Heart left ventricle (tissue), 16 donors: ENCODE results near the gene RPS6KA2. TPM values are rescaled to one million over a fixed set of nuclear protein-coding genes. Genes with fewer than 3 reads are reported as not detected.

ENCODE experiments used
- ATAC-seq, 4 donors: fragments of 200-7000 bp; cut with Tn5 transposase; one replicate each; pipeline ENCODE4 v1.9.1; 2020 to 2022; ENCODE audit warnings: moderate library complexity in 4 of 4, mild to moderate bottlenecking in 3 of 4, moderate number of reproducible peaks in 1 of 4
- DNase-seq, 5 donors: peaks; one replicate each; pipeline ENCODE4 v3.0.0-alpha.2; 2020
- H3K27ac ChIP-seq, 12 donors: fragments of 200-600 bp; sonication (generic) in 4 of 12; one replicate each; pipeline versions ENCODE4 v1.5.0 to v1.8.0; 2016 to 2022; ENCODE audit warnings: mild to moderate bottlenecking in 2 of 12
- H3K27me3 ChIP-seq, 9 donors: fragments of 200-600 bp; sonication (generic) in 2 of 9; one replicate each; pipeline versions ENCODE4 v1.5.1 to v1.8.0; 2016 to 2022; ENCODE audit warnings: mild to moderate bottlenecking in 3 of 9
- H3K36me3 ChIP-seq, 9 donors: fragments of 200-600 bp; sonication (generic) in 2 of 9; one replicate each; pipeline versions ENCODE4 v1.5.0 to v1.8.0; 2018 to 2022; ENCODE audit warnings: mild to moderate bottlenecking in 2 of 9
- H3K4me1 ChIP-seq, 12 donors: fragments of 200-600 bp; sonication (generic) in 4 of 12; one replicate each; pipeline versions ENCODE4 v1.5.0 to v1.8.0; 2016 to 2022; ENCODE audit warnings: mild to moderate bottlenecking in 3 of 12
- H3K4me3 ChIP-seq, 12 donors: fragments of 200-600 bp; sonication (generic) in 4 of 12; one replicate each; pipeline versions ENCODE4 v1.5.0 to v1.8.0; 2017 to 2022; ENCODE audit warnings: mild to moderate bottlenecking in 9 of 12, moderate library complexity in 4 of 12
- H3K9me3 ChIP-seq, 12 donors: fragments of 200-600 bp; sonication (generic) in 4 of 12; one replicate each; pipeline versions ENCODE4 v1.5.0 to v1.8.0; 2016 to 2022; ENCODE audit warnings: mild to moderate bottlenecking in 1 of 12
- POLR2A ChIP-seq, 2 donors: fragments of 450-650 bp; IDR thresholded peaks; one replicate each; pipeline ENCODE4 v1.6.1; 2017; ENCODE audit warnings: antibody characterized with exemption in 2 of 2, mild to moderate bottlenecking in 2 of 2, moderate library complexity in 2 of 2
- WGBS, 4 donors: extraction: QIAGEN DNeasy Blood & Tissue Kit in 2 of 4; methylation state at CpG; one replicate each; pipeline versions ENCODE4 v1.1.5 to v1.1.7; 2013 to 2018; 5-methylcytosine and 5-hydroxymethylcytosine counted together
- intact Hi-C, 10 donors: fragments of 100-400 bp; cut with DNase I; formaldehyde crosslinking; loops; one replicate each; pipeline versions ENCODE4 v1.11.1 to v1.14.2; 2022
- polyA plus RNA-seq, 2 donors: library from polyadenylated mRNA; stranded (reverse); fragments of 200-250 nt; gene quantifications; one replicate each; pipeline ENCODE4 v1.2.3, GENCODE V29; 2013
- total RNA-seq, 9 donors: library from RNA; depleted of rRNA in 2 of 9; stranded (reverse); fragments of >200 nt in 2 of 9; fragmentation: NEBNext Ultra II Directional in 3 of 9; extraction: Animal tissue kit (Norgen Biotek cat#: 25700) in 3 of 9; gene quantifications; one replicate each; pipeline versions ENCODE4 v1.1.0 to v1.2.4, GENCODE V29; 2016 to 2023
- TF ChIP-seq, protein P1 (sequence below), 12 donors: fragments of 200-600 bp; sonication (generic) in 4 of 12; IDR thresholded peaks; one replicate each; pipeline versions ENCODE4 v1.5.0 to v1.8.0; 2018 to 2022; ENCODE audit warnings: antibody characterized with exemption in 12 of 12, mild to moderate bottlenecking in 5 of 12
- donor health status: ischemic (EF 13 %, LVEDD 7.1; RV severe dilation, severe dysfunction).
- donor health status: healthy with polysubstance abuse.
- donor health status: DM: no; HTN: yes; CAD: no.
- donor health status: DM: no; HTN: no; CAD: no.
- donor health status: ischemic (EF 25% LVEDD 6.9; RV normal size, moderate dysfunction).
- donor health status: ischemic (EF 25% LVEDD 5.7; RV mildly dilated, moderate dysfunction).
- donor health status: healthy.
- donor health status: DM: yes; HTN: yes; CAD: no.
- donor health status: ischemic (EF 35%, LVEDD 5.7; RV mildly dilated, moderate dysfunction).
- donor health status: nonischemic (EF 11% LVEDD 7.7; RV severe dilation, severe dysfunction).
- donor health status: DM: yes; HTN: yes; CAD: no.
- donor health status: PGD.
- donor health status: ischemic (EF 29% LVEDD 5.4; RV normal size, mild dysfunction).
- donor health status: nonischemic (EF 23%, LVEDD 6.1; RV moderate dilation, normal function).

RPS6KA2 gene
- total and polyA plus RNA-seq, 11 donors: 23.0 to 171 (median 91.6) TPM

DNA sequence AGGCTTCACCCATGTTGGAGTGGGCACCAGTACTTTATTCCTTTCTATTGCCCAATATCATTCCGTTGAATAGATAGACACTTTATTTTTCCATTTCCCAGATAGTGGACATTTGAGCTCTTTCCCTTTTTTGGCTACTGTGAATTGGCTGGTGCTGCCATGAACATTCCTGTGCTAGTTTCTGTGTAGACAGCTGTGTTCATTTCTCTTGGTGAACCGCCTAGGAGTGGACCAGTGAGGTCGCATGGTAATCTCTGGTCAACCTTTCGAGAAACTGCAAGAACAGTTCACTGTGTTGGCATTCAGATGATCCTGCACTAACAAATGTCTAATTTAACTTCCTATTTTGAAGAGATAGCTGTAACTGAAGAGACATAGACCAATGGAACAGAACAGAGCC, 99.2 kb downstream of the RPS6KA2 start:
- Histone ChIP-seq H3K4me1 (no peaks in the 10 kb centered on the region), H3K4me3 (no peak overlapping the region), H3K27me3 (no peaks in the 10 kb centered on the region), H3K27ac (no peak overlapping the region), H3K36me3 (peaks cover 0 to 55% (median 37%) of the 10 kb centered on the region in 9 donors), H3K9me3 (no peaks in the 10 kb centered on the region)
- no peak for ATAC-seq
- intact Hi-C loops: no loop called here
- WGBS, 4 donors: 83 to 95% (median 90%) methylated on average over 4 of the region's 4 CpGs
- no peak for TF ChIP-seq POLR2A (IDR thresholded peaks at IDR 0.05)
- TF ChIP-seq, protein P1, sequence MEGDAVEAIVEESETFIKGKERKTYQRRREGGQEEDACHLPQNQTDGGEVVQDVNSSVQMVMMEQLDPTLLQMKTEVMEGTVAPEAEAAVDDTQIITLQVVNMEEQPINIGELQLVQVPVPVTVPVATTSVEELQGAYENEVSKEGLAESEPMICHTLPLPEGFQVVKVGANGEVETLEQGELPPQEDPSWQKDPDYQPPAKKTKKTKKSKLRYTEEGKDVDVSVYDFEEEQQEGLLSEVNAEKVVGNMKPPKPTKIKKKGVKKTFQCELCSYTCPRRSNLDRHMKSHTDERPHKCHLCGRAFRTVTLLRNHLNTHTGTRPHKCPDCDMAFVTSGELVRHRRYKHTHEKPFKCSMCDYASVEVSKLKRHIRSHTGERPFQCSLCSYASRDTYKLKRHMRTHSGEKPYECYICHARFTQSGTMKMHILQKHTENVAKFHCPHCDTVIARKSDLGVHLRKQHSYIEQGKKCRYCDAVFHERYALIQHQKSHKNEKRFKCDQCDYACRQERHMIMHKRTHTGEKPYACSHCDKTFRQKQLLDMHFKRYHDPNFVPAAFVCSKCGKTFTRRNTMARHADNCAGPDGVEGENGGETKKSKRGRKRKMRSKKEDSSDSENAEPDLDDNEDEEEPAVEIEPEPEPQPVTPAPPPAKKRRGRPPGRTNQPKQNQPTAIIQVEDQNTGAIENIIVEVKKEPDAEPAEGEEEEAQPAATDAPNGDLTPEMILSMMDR (IDR thresholded peaks at IDR 0.05): no peak
- DNase-seq: no peak

GRCh38 chr6:166526937-166527336, 100.1 kb downstream of the RPS6KA2 start:
- DNase-seq (no peak), ATAC-seq (peak in 1 of 4 donors; percentile 45)
- Histone ChIP-seq H3K36me3 (peaks cover 0 to 57% (median 30%) of the 10 kb centered on the region in 9 donors), H3K4me1 (no peaks in the 10 kb centered on the region), H3K27ac (no peak overlapping the region), H3K4me3 (no peak overlapping the region), H3K27me3 (no peaks in the 10 kb centered on the region), H3K9me3 (no peaks in the 10 kb centered on the region)
- 69 to 81% (median 72%) methylated on average over 10 of the region's 10 CpGs for WGBS, 4 donors
- intact Hi-C loops: no loop called here
- TF ChIP-seq, protein P1 (IDR thresholded peaks at IDR 0.05): no peak

GRCh38 chr6:166525567-166525966, 101.5 kb downstream of the RPS6KA2 start:
- Histone ChIP-seq H3K36me3 (peaks cover 0 to 47% (median 22%) of the 10 kb centered on the region in 9 donors), H3K27me3 (no peaks in the 10 kb centered on the region), H3K4me1 (no peaks in the 10 kb centered on the region), H3K27ac (no peak overlapping the region), H3K9me3 (no peaks in the 10 kb centered on the region), H3K4me3 (no peak overlapping the region)
- intact Hi-C loops: no loop called here
- WGBS, 4 donors: 88 to 98% (median 92%) methylated on average over 9 of the region's 9 CpGs
- ATAC-seq (no peak), DNase-seq (no peak)
- TF ChIP-seq, protein P1 (IDR thresholded peaks at IDR 0.05): no peak
- TF ChIP-seq POLR2A (IDR thresholded peaks at IDR 0.05): no peak

DNA sequence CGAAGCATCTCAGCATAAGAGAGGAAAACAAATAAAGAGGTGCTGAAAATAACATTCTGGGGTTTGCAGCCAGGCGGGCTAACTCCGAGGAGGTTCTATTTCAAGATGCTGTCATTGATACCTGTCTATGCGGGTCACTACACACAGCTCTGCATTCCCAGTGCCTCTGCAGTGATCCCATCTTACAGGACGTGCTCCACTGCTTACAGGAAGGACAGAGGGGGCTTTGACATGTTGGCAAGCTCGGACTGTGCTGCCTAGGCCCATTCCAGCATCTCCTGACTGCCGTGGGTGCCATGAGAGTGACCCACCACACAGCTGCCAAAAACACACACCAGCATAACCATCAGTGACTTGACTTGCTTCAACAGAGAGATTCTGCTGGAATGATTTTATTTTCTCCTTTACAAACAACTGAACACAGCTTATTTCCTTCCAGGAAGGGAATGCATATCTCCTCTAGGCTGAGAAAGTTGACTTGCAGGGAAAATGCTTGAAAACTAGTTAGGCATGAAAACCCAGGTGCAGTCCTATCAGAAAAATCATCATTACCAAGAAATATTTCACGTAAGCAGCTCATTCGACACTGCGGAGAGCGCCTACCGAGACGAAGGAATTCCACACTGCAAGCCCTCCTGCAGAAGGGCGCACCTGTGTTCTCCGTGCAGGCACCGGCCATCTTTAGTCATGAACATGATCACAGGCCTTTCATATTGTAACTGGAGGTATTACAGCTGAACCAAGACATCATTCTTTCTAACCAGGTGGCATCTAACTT, 103.1 kb downstream of the RPS6KA2 start:
- no peak for ATAC-seq
- WGBS, 4 donors: 83 to 88% (median 86%) methylated on average over 16 of the region's 16 CpGs
- no peak for DNase-seq
- TF ChIP-seq, protein P1 (IDR thresholded peaks at IDR 0.05): no peak
- TF ChIP-seq POLR2A (IDR thresholded peaks at IDR 0.05): no peak
- intact Hi-C loops: no loop called here
- no peak overlapping the region for H3K4me3 ChIP-seq
- H3K27me3 ChIP-seq: no peaks in the 10 kb centered on the region
- H3K9me3 ChIP-seq: no peaks in the 10 kb centered on the region
- no peak overlapping the region for H3K27ac ChIP-seq
- no peaks in the 10 kb centered on the region for H3K4me1 ChIP-seq
- H3K36me3 ChIP-seq: peaks cover 0 to 33% (median 11%) of the 10 kb centered on the region in 9 donors
